Lower leg skin (tissue), 4 donors: ENCODE results near the gene TIMM10. TPM values are rescaled to one million over a fixed set of nuclear protein-coding genes. Genes with fewer than 3 reads are reported as not detected.

ENCODE experiments used
- DNase-seq, 2 donors: peaks; one replicate each; pipeline ENCODE4 v3.0.0-alpha.2; 2019; ENCODE audit warnings: low spot score in 2 of 2
- H3K4me3 ChIP-seq: fragments of 200-600 bp; sonication (generic); 2 replicates; pipeline ENCODE4 v1.5.1; 2017; ENCODE audit warnings: mild to moderate bottlenecking, low read depth; ENCODE audit not compliant: poor library complexity, severe bottlenecking
- CTCF ChIP-seq, 3 donors: fragments of 450-650 bp; IDR thresholded peaks; one replicate each; pipeline ENCODE4 v1.5.1; 2016; ENCODE audit warnings: antibody characterized with exemption in 3 of 3, mild to moderate bottlenecking in 3 of 3, moderate library complexity in 2 of 3
- POLR2A ChIP-seq, 2 donors: fragments of 450-650 bp; IDR thresholded peaks; one replicate each; pipeline ENCODE4 v1.6.1; 2016 to 2017; ENCODE audit warnings: antibody characterized with exemption in 2 of 2, mild to moderate bottlenecking in 1 of 2, moderate library complexity in 1 of 2
- WGBS, 2 donors: methylation state at CpG; one replicate each; pipeline ENCODE4 v1.1.5; 2018; 5-methylcytosine and 5-hydroxymethylcytosine counted together
- intact Hi-C: fragments of 100-400 bp; cut with DNase I; formaldehyde crosslinking; loops from one replicate; pipeline ENCODE4 v1.15.0; 2023; ENCODE audit warnings: low total_unique reads
- total RNA-seq, 4 donors: library from RNA; depleted of rRNA; stranded (reverse); fragments of >200 nt; gene quantifications; one replicate each; pipeline ENCODE4 v1.1.0, GENCODE V29; 2016

The TIMM10 gene
- total RNA-seq, 4 donors from 2014 or later: 24.3 to 53.2 (median 29.4) TPM

DNA sequence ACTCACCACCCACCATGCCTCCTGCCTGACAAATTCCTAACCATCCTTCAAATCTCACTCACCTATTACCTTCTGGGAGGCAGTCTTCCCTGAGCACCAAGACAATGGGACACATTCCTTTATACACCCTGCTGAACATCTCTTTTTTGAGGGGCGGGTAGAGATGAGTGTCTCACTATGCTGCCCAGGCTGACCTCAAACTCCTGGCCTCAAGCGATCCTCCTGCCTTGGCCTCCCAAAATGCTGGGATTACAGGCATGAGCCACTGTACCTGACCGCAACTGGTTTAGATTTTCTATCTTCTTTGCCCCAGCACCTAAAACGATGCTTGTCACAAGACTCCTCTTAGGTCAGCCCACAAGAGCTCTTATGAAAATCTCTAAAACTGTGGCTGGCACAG is 7.1 kb downstream of the TIMM10 start:
- 85 to 89% methylated on average over 4 of the region's 4 CpGs for WGBS, 2 donors
- no peak for DNase-seq
- no peak for TF ChIP-seq POLR2A (IDR thresholded peaks at IDR 0.05)
- TF ChIP-seq CTCF (IDR thresholded peaks at IDR 0.05): no peak
- no peak overlapping the region for H3K4me3 ChIP-seq
- intact Hi-C loops: loop anchor here (10.0 kb wide), 1 partner anchor 179 kb away; no protein-coding TSS in a partner anchor

GRCh38 chr11:57521116-57521515 is 9.4 kb downstream of the TIMM10 start:
- DNase-seq: no peak
- intact Hi-C loops: loop anchor here (10.0 kb wide), 1 partner anchor 176 kb away; no protein-coding TSS in a partner anchor
- no peak overlapping the region for H3K4me3 ChIP-seq
- no peak for TF ChIP-seq CTCF (IDR thresholded peaks at IDR 0.05)
- no peak for TF ChIP-seq POLR2A (IDR thresholded peaks at IDR 0.05)
- 89 to 91% methylated on average over 2 of the region's 2 CpGs for WGBS, 2 donors

- no peak for TF ChIP-seq CTCF (IDR thresholded peaks at IDR 0.05)
- TF ChIP-seq POLR2A (IDR thresholded peaks at IDR 0.05): no peak
- no peak for DNase-seq
- intact Hi-C loops: no loop called here
- H3K4me3 ChIP-seq: peak overlapping the region; percentile 79
- WGBS, 2 donors: 13 to 18% methylated on average over 5 of the region's 5 CpGs
These were observed 14.5 kb downstream of the TIMM10 start for GRCh38 chr11:57516061-57516443.

- TF ChIP-seq CTCF (IDR thresholded peaks at IDR 0.05) (no peak), POLR2A (IDR thresholded peaks at IDR 0.05) (no peak)
- peak in 1 of 2 donors; percentile 95 for DNase-seq
- peak within 1 kb of the TSS; percentile 79 for H3K4me3 ChIP-seq
- intact Hi-C loops: no loop called here
- WGBS, 2 donors: 0% methylated on average over 30 to 64 of the region's 66 CpGs
These were observed 15.1 kb downstream of the TIMM10 start, which contains the start of gene SLC43A1 for GRCh38 chr11:57515332-57516060. Gene SLC43A1, minus strand, starts transcription at chr11:57515702. Its CDS starts 1,591 bp downstream, at chr11:57514111.

DNA sequence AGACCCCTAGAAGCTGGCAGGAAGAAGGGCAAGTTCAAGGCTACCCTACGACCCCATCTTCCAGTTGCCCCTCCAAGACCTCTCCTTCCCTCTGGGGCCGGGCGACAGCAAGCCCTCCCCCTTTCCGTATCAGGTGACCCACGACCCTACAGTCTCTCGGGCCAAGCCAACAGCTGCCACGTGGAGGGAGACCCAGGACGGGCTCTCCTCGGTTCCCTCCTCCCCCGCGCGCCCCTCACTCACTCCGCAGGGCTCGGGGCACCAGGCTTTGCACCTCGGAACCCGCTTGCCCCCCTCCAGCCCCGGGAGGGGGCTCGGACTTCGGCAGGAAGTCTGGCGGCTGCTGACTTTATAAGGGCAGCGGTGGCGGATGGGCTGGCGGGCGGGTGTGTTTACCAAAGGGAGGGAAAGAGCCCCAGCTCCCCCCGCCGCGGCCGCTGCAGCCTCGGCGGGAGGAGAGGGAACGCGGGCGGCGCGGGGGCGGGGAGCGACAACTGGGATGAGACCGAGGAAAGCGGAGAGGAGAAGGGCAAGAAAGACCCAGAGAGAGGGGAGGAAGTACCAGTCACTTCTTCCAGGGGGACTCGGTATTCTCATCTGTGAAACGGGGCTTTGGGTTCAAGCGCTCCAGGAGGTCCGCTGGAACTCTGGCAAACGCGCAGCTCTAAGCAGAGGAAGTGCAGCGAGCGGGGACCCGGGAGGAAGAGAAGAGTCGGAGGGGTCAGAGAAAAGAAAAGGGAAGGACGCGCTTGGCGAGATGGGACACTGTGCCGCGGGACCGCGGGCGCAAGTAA is 15.8 kb downstream of the TIMM10 start:
- DNase-seq: peak in 1 of 2 donors; percentile 92
- intact Hi-C loops: no loop called here
- peak overlapping the region; percentile 79 for H3K4me3 ChIP-seq
- 0% methylated on average over 43 to 57 of the region's 57 CpGs for WGBS, 2 donors
- TF ChIP-seq POLR2A (IDR thresholded peaks at IDR 0.05) (no peak), CTCF (IDR thresholded peaks at IDR 0.05) (no peak)
